Measurements from ENCODE around the gene FAM168A. TPM values are rescaled to one million over a fixed set of nuclear protein-coding genes. Genes with fewer than 3 reads are reported as not detected.
A peak's percentile ranks its signal among the peaks of the same experiment; 100 is the strongest.

FAM168A gene
- total and polyA plus RNA-seq, 10 of the 15 experiments (the other 5 are each of a cell fraction or from before 2014, with no cell fraction given) = 1.7 to 20.0 (median 10.0) TPM

GRCh38 chr11:73520353-73521061 is 77.4 kb downstream of the FAM168A start (continued):
- TF ChIP-seq ZBTB33 (IDR thresholded peaks at IDR 0.05) (no peak), ZZZ3 (IDR thresholded peaks at IDR 0.05; ENCODE audit: control insufficient read depth, insufficient read length, low read depth) (no peak), SIX5 (IDR thresholded peaks at IDR 0.05; ENCODE audit: low read depth, low read length, severe bottlenecking) (no peak), POLR2A (IDR thresholded peaks at IDR 0.05; ENCODE audit: low read depth, low read length) (no peak), SMARCA5 (IDR thresholded peaks at IDR 0.05) (no peak), NBN (IDR thresholded peaks at IDR 0.05) (no peak), RAD51 (IDR thresholded peaks at IDR 0.05) (peak; percentile 45; the same call in 1 of the 2 replicates), IKZF1 (conservative IDR thresholded peaks at IDR 0.05) (peak; percentile 19; the same call in 1 of the 2 replicates), IRF3 (IDR thresholded peaks at IDR 0.05) (no peak), RUNX3 (IDR thresholded peaks at IDR 0.05; ENCODE audit: low read length) (peak; percentile 73), IKZF2 (IDR thresholded peaks at IDR 0.05) (peak in 1 of 2 experiments; percentile 29; a peak in 1 of 4 replicates), NFIC (IDR thresholded peaks at IDR 0.05; ENCODE audit: low read depth, low read length) (peak; percentile 38; the same call in 1 of the 2 replicates), USF2 (IDR thresholded peaks at IDR 0.05; ENCODE audit: borderline replicate concordance, low read depth, low read length) (no peak), BCLAF1 (IDR thresholded peaks at IDR 0.05) (no peak), CHD2 (IDR thresholded peaks at IDR 0.05; ENCODE audit: borderline replicate concordance, low read depth, low read length) (0 out of 2 replicates have a peak, but pooled peaks have one; percentile 20), MXI1 (IDR thresholded peaks at IDR 0.05; ENCODE audit: low read depth, low read length) (no peak), DPF2 (IDR thresholded peaks at IDR 0.05) (no peak), TAF1 (IDR thresholded peaks at IDR 0.05; ENCODE audit: borderline replicate concordance, low read depth, low read length) (no peak), RELA (IDR thresholded peaks at IDR 0.05; ENCODE audit: borderline replicate concordance, partially characterized antibody) (peak; percentile 17)
